H9 (cell line): ENCODE measurements around the gene ZNF236. TPM values are rescaled to one million over a fixed set of nuclear protein-coding genes. Genes with fewer than 3 reads are reported as not detected.

Experiments used
- DNase-seq: peaks from one replicate; pipeline ENCODE4 v3.0.0-alpha.2; 2017
- H2AFZ ChIP-seq: one replicate; pipeline ENCODE4 v1.6.1; 2013; ENCODE audit warnings: mild to moderate bottlenecking, low read length, control low read depth, moderate library complexity
- H2AK5ac ChIP-seq: 2 replicates; pipeline ENCODE4 v1.6.1; 2013; ENCODE audit warnings: low read length, control low read depth, mixed read lengths; ENCODE audit not compliant: insufficient read length
- H2BK120ac ChIP-seq: one replicate; pipeline ENCODE4 v1.6.1; 2013; ENCODE audit warnings: low read depth, mild to moderate bottlenecking, low read length, control low read depth, inconsistent platforms; ENCODE audit not compliant: poor library complexity, severe bottlenecking
- H2BK12ac ChIP-seq: 2 replicates; pipeline ENCODE4 v1.6.1; 2013; ENCODE audit warnings: low read length, control low read depth, mixed read lengths, low read depth; ENCODE audit not compliant: insufficient read length
- H2BK15ac ChIP-seq: 2 replicates; pipeline ENCODE4 v1.6.1; 2013; ENCODE audit warnings: low read depth, low read length, control low read depth
- H2BK20ac ChIP-seq: one replicate; pipeline ENCODE4 v1.6.1; 2013; ENCODE audit warnings: low read depth, mild to moderate bottlenecking, low read length, control low read depth, inconsistent platforms; ENCODE audit not compliant: poor library complexity, severe bottlenecking
- H2BK5ac ChIP-seq: 2 replicates; pipeline ENCODE4 v1.6.1; 2013; ENCODE audit warnings: low read length, control low read depth, mixed read lengths; ENCODE audit not compliant: insufficient read length
- H3K14ac ChIP-seq: 2 replicates; pipeline ENCODE4 v1.6.1; 2013; ENCODE audit warnings: low read length, control low read depth; ENCODE audit not compliant: insufficient read depth
- H3K18ac ChIP-seq: 2 replicates; pipeline ENCODE4 v1.6.1; 2013; ENCODE audit warnings: low read depth, mild to moderate bottlenecking, mixed read lengths, low read length, control low read depth; ENCODE audit not compliant: insufficient read length
- H3K23ac ChIP-seq: 2 replicates; pipeline ENCODE4 v1.6.1; 2013; ENCODE audit warnings: low read length, control low read depth, mixed read lengths, low read depth; ENCODE audit not compliant: insufficient read length
- H3K23me2 ChIP-seq: 2 replicates; pipeline ENCODE4 v1.6.1; 2013; ENCODE audit warnings: low read depth, mild to moderate bottlenecking, mixed read lengths, low read length, control low read depth; ENCODE audit not compliant: insufficient read length, poor library complexity, severe bottlenecking
- H3K27ac ChIP-seq: 2 replicates; pipeline ENCODE4 v1.5.1; 2013; ENCODE audit warnings: low read length, control low read depth, mixed read lengths, low read depth; ENCODE audit not compliant: insufficient read length
- H3K27me3 ChIP-seq: 2 replicates; pipeline ENCODE4 v1.6.1; 2013; ENCODE audit warnings: low read length, control low read depth, inconsistent platforms; ENCODE audit not compliant: insufficient read depth
- H3K4ac ChIP-seq: 2 replicates; pipeline ENCODE4 v1.6.1; 2013; ENCODE audit warnings: low read depth, mild to moderate bottlenecking, control low read depth, inconsistent platforms, low read length, moderate library complexity
- H3K4me1 ChIP-seq: 2 replicates; pipeline ENCODE4 v1.6.1; 2013; ENCODE audit warnings: low read length, control low read depth, inconsistent platforms; ENCODE audit not compliant: insufficient read depth
- H3K4me2 ChIP-seq: 2 replicates; pipeline ENCODE4 v1.6.1; 2013; ENCODE audit warnings: low read length, control low read depth, mixed read lengths; ENCODE audit not compliant: insufficient read length, insufficient read depth
- H3K56ac ChIP-seq: 2 replicates; pipeline ENCODE4 v1.6.1; 2013; ENCODE audit warnings: low read depth, mild to moderate bottlenecking, mixed read lengths, low read length, control low read depth; ENCODE audit not compliant: insufficient read length
- H3K79me1 ChIP-seq: 2 replicates; pipeline ENCODE4 v1.6.1; 2013; ENCODE audit warnings: low read depth, mild to moderate bottlenecking, moderate library complexity, low read length, control low read depth, inconsistent platforms; ENCODE audit not compliant: insufficient read depth, poor library complexity, severe bottlenecking
- H3K79me2 ChIP-seq: 2 replicates; pipeline ENCODE4 v1.6.1; 2013; ENCODE audit warnings: low read length, control low read depth, inconsistent platforms; ENCODE audit not compliant: insufficient read depth
- H3K9ac ChIP-seq: 2 replicates; pipeline ENCODE4 v1.6.1; 2013; ENCODE audit warnings: low read length, control low read depth, mixed read lengths; ENCODE audit not compliant: insufficient read length; ENCODE audit errors: extremely low read depth
- H3K9me3 ChIP-seq: one replicate; pipeline ENCODE4 v1.6.1; 2013; ENCODE audit warnings: low read depth, low read length, inconsistent platforms; ENCODE audit not compliant: control insufficient read depth
- H3T11ph ChIP-seq: one replicate; pipeline ENCODE4 v1.6.1; 2013; ENCODE audit warnings: mild to moderate bottlenecking, low read length, control low read depth, inconsistent platforms
- H4K20me1 ChIP-seq: one replicate; pipeline ENCODE4 v1.6.1; 2013; ENCODE audit not compliant: control insufficient read depth, insufficient read length, insufficient read depth
- H4K5ac ChIP-seq: 2 replicates; pipeline ENCODE4 v1.6.1; 2013; ENCODE audit warnings: low read depth, mild to moderate bottlenecking, mixed read lengths, low read length, control low read depth; ENCODE audit not compliant: insufficient read length
- H4K8ac ChIP-seq: replicated peaks from 2 replicates; pipeline ENCODE4 v1.6.1; 2013; ENCODE audit warnings: low read length, control low read depth, mixed read lengths, low read depth; ENCODE audit not compliant: insufficient read length
- H4K91ac ChIP-seq: 2 replicates; pipeline ENCODE4 v1.6.1; 2013; ENCODE audit warnings: low read depth, mild to moderate bottlenecking, moderate library complexity, mixed read lengths, low read length, control low read depth; ENCODE audit not compliant: insufficient read length
- H3K27ac Mint-ChIP-seq, 3 experiments: 2 replicates in 2 of 3; 3 replicates in 1 of 3; pipeline ENCODE4 v1.8.0; 2020 to 2021; ENCODE audit warnings: mixed read lengths in 3 of 3, mild to moderate bottlenecking in 1 of 3, moderate library complexity in 1 of 3
- H3K27me3 Mint-ChIP-seq: 2 replicates; pipeline ENCODE4 v1.8.0; 2021; ENCODE audit warnings: low read depth, mild to moderate bottlenecking, moderate library complexity, mixed read lengths
- H3K36me3 Mint-ChIP-seq, 3 experiments: 2 replicates in 2 of 3; 3 replicates in 1 of 3; pipeline ENCODE4 v1.8.0; 2020 to 2021; ENCODE audit warnings: low read depth in 3 of 3, mixed read lengths in 3 of 3; ENCODE audit not compliant: insufficient read depth in 1 of 3
- H3K4me1 Mint-ChIP-seq, 2 experiments: 2 replicates each; pipeline ENCODE4 v1.8.0; 2020; ENCODE audit warnings: mixed read lengths in 2 of 2
- H3K4me3 Mint-ChIP-seq, 2 experiments: 2 replicates in 1 of 2; 3 replicates in 1 of 2; pipeline ENCODE4 v1.8.0; 2020 to 2021; ENCODE audit warnings: mild to moderate bottlenecking in 2 of 2, mixed read lengths in 2 of 2, moderate library complexity in 1 of 2
- H3K9me3 Mint-ChIP-seq, 2 experiments: 2 replicates in 1 of 2; 3 replicates in 1 of 2; pipeline ENCODE4 v1.8.0; 2020; ENCODE audit warnings: mild to moderate bottlenecking in 2 of 2, mixed read lengths in 2 of 2, moderate library complexity in 1 of 2
- CTCF ChIP-seq: fragments of 200-600 bp; sonication (generic); conservative IDR thresholded peaks from 3 replicates; pipeline ENCODE4 v1.8.0; 2021; ENCODE audit warnings: antibody characterized with exemption, mild to moderate bottlenecking
- WGBS: extraction: QIAGEN DNeasy Blood & Tissue Kit; methylation state at CpG from one replicate; pipeline ENCODE4 v1.1.7; 2013; ENCODE audit warnings: missing lambda C conversion rate, low lambda C conversion rate, mixed read lengths; ENCODE audit not compliant: insufficient read length; ENCODE audit errors: extremely low coverage; 5-methylcytosine and 5-hydroxymethylcytosine counted together
- total RNA-seq: library from RNA; stranded (reverse); gene quantifications from 2 replicates; pipeline ENCODE4 v1.2.1, GENCODE V29; 2021

ZNF236 gene
- total RNA-seq, 1 experiment from 2014 or later, result 16.0 TPM

GRCh38 chr18:77002496-77002895 is 180.1 kb downstream of the ZNF236 start:
- no peak for DNase-seq
- TF ChIP-seq CTCF, result no peak
- H3K18ac ChIP-seq, result no peak overlapping the region
- no peaks in the 10 kb centered on the region for H3K27me3 ChIP-seq
- no peak overlapping the region for H4K8ac ChIP-seq
- no peak overlapping the region for H2BK15ac ChIP-seq
- H2BK5ac ChIP-seq, result no peak overlapping the region
- no peak overlapping the region for H3K27ac Mint-ChIP-seq
- H4K20me1 ChIP-seq, result no peaks in the 10 kb centered on the region
- no peaks in the 10 kb centered on the region; the same call in 1 of the 2 replicates for H3K27me3 Mint-ChIP-seq
- H2AK5ac ChIP-seq, result no peak overlapping the region
- H3K36me3 Mint-ChIP-seq, result no peaks in the 10 kb centered on the region; a peak in 1 of 7 replicates
- no peak overlapping the region for H3K9ac ChIP-seq
- H3K9me3 Mint-ChIP-seq, result no peaks in the 10 kb centered on the region
- no peak overlapping the region for H4K91ac ChIP-seq
- no CpG with 5 or more reads among the region's 10 CpGs for WGBS
- H3K4me2 ChIP-seq, result no peak overlapping the region
- H3T11ph ChIP-seq, result no peak overlapping the region
- H3K14ac ChIP-seq, result no peak overlapping the region
- no peak overlapping the region for H2AFZ ChIP-seq
- no peak overlapping the region for H3K56ac ChIP-seq
- no peak overlapping the region for H4K5ac ChIP-seq
- H3K79me2 ChIP-seq, result no peaks in the 10 kb centered on the region
- H3K9me3 ChIP-seq, result no peaks in the 10 kb centered on the region
- H2BK12ac ChIP-seq, result no peak overlapping the region
- no peak overlapping the region for H2BK120ac ChIP-seq
- peaks cover 4% of the 10 kb centered on the region; the same call in 1 of the 2 replicates for H3K4me1 ChIP-seq
- H3K4me3 Mint-ChIP-seq, result no peak overlapping the region
- no peaks in the 10 kb centered on the region for H3K23me2 ChIP-seq
- no peak overlapping the region for H2BK20ac ChIP-seq
- no peak overlapping the region for H3K4ac ChIP-seq
- H3K27ac ChIP-seq, result no peak overlapping the region
- H3K4me1 Mint-ChIP-seq, result peaks cover 11% of the 10 kb centered on the region in 2 experiments
- H3K79me1 ChIP-seq, result no peaks in the 10 kb centered on the region
- no peak overlapping the region for H3K23ac ChIP-seq
